Caco-2 (cell line): Measurements from ENCODE around the gene MAP2K5. TPM values are rescaled to one million over a fixed set of nuclear protein-coding genes. Genes with fewer than 3 reads are reported as not detected.

Source experiments
- BruUV-seq: library from RNA; stranded (reverse); fragments of 400-500 nt; replicated peaks from 2 replicates; lab custom pipeline; 2021; lab: Mats Ljungman, UMichigan
- CTCF ChIA-PET: fragments of 300-600 bp; sonication (Branson Sonifier 250); formaldehyde crosslinking; loops from one replicate; lab custom pipeline; 2022; ENCODE audit warnings: antibody characterized with exemption; lab: Charles Lee
- POLR2A ChIA-PET: fragments of 300-600 bp; sonication (Branson Sonifier 250); formaldehyde crosslinking; loops from one replicate; lab custom pipeline; 2022; ENCODE audit warnings: antibody characterized with exemption; lab: Charles Lee
- DNase-seq, 2 experiments: peaks; one replicate each; pipeline versions ENCODE4 v3.0.0 to v3.0.0-alpha.2; 2020 to 2022
- H3K27me3 ChIP-seq: replicated peaks from 2 replicates; pipeline ENCODE4 v1.6.0; 2011; ENCODE audit warnings: low read length; ENCODE audit not compliant: control insufficient read depth, insufficient read depth
- H3K36me3 ChIP-seq: 2 replicates; pipeline ENCODE4 v1.5.1; 2011; ENCODE audit warnings: low read length; ENCODE audit not compliant: control insufficient read depth, insufficient read depth
- H3K4me1 ChIP-seq: fragments of 250-450 bp; sonication (Bioruptor Pico); 2 replicates; pipeline ENCODE4 v1.5.1; 2020; ENCODE audit warnings: mild to moderate bottlenecking
- H3K4me3 ChIP-seq: 2 replicates; pipeline ENCODE4 v1.5.1; 2011; ENCODE audit warnings: low read depth, mild to moderate bottlenecking, control low read depth, low read length
- H3K9me3 ChIP-seq: fragments of 250-450 bp; sonication (Bioruptor Pico); 2 replicates; pipeline ENCODE4 v1.5.1; 2020; ENCODE audit warnings: mild to moderate bottlenecking, moderate library complexity
- H3K27ac Mint-ChIP-seq: one replicate; pipeline ENCODE4 v1.8.0; 2022; ENCODE audit warnings: mixed read lengths; ENCODE audit not compliant: unreplicated experiment
- H3K27me3 Mint-ChIP-seq: one replicate; pipeline ENCODE4 v1.8.0; 2022; ENCODE audit warnings: mixed read lengths; ENCODE audit not compliant: insufficient read depth, unreplicated experiment
- H3K36me3 Mint-ChIP-seq: one replicate; pipeline ENCODE4 v1.8.0; 2022; ENCODE audit warnings: mild to moderate bottlenecking, mixed read lengths; ENCODE audit not compliant: insufficient read depth, unreplicated experiment
- H3K4me1 Mint-ChIP-seq: one replicate; pipeline ENCODE4 v1.8.0; 2022; ENCODE audit warnings: low read depth, mixed read lengths; ENCODE audit not compliant: unreplicated experiment
- H3K4me3 Mint-ChIP-seq: one replicate; pipeline ENCODE4 v1.8.0; 2022; ENCODE audit warnings: mild to moderate bottlenecking, moderate library complexity, mixed read lengths; ENCODE audit not compliant: unreplicated experiment
- H3K9me3 Mint-ChIP-seq: one replicate; pipeline ENCODE4 v1.8.0; 2022; ENCODE audit warnings: mixed read lengths; ENCODE audit not compliant: unreplicated experiment
- CTCF ChIP-seq, 2 experiments: fragments of 200-600 bp in 1 of 2; IDR thresholded peaks; 1 replicate in 1 of 2; 2 replicates in 1 of 2; pipeline versions ENCODE4 v1.5.1 to v1.8.0; 2011 to 2022; ENCODE audit warnings: antibody characterized with exemption in 1 of 2, control low read depth in 1 of 2, inconsistent platforms in 1 of 2, low read depth in 1 of 2, low read length in 1 of 2, mild to moderate bottlenecking in 1 of 2, moderate library complexity in 1 of 2; ENCODE audit not compliant: insufficient read depth in 1 of 2, severe bottlenecking in 1 of 2, unreplicated experiment in 1 of 2
- intact Hi-C: fragments of 100-400 bp; cut with micrococcal nuclease; formaldehyde crosslinking; loops from one replicate; pipeline ENCODE4 v1.10.0; 2022; ENCODE audit not compliant: unreplicated experiment
- total RNA-seq: library from RNA; stranded (reverse); gene quantifications from 2 replicates; pipeline ENCODE4 v1.2.3, GENCODE V29; 2022

The MAP2K5 gene
- total RNA-seq, 1 experiment from 2014 or later, result 12.2 TPM

DNA sequence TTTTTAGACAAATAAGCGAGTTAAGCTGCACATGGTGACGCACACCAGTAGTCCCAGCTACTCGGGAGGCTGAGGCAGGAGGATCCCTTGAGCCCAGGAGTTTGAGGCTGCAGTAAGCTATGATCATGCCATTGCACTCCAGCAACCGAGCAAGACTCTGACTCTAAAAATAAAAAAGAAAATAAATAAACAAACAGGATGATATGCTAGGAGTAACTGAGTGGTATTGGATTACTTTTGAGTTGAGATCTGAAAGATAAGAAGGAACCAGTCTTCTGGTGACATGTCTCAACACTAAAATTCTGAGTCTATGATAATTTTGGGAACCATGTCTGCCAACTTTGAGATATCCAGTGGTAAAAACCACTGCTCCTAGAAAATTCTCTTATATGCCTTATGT lies 173.7 kb downstream of the MAP2K5 start:
- intact Hi-C loops, result no loop called here
- ChIA-PET POLR2A (no interaction called here), CTCF (no interaction called here)
- Histone ChIP-seq H3K9me3 (no peaks in the 10 kb centered on the region), H3K27me3 (no peaks in the 10 kb centered on the region), H3K4me3 (no peak overlapping the region), H3K4me1 (no peaks in the 10 kb centered on the region), H3K36me3 (no peaks in the 10 kb centered on the region)
- no peaks in the 10 kb centered on the region for H3K36me3 Mint-ChIP-seq
- H3K27me3 Mint-ChIP-seq, result no peaks in the 10 kb centered on the region
- TF ChIP-seq CTCF (IDR thresholded peaks at IDR 0.05; ENCODE audit: insufficient read depth in 1 of 2, low read depth in 1 of 2, low read length in 1 of 2, severe bottlenecking in 1 of 2, unreplicated experiment in 1 of 2), result no peak
- no peak overlapping the region for H3K4me3 Mint-ChIP-seq
- no peaks in the 10 kb centered on the region for H3K4me1 Mint-ChIP-seq
- no TSS peak for BruUV-seq
- H3K9me3 Mint-ChIP-seq, result no peaks in the 10 kb centered on the region
- no peak for DNase-seq
- H3K27ac Mint-ChIP-seq, result no peak overlapping the region

DNA sequence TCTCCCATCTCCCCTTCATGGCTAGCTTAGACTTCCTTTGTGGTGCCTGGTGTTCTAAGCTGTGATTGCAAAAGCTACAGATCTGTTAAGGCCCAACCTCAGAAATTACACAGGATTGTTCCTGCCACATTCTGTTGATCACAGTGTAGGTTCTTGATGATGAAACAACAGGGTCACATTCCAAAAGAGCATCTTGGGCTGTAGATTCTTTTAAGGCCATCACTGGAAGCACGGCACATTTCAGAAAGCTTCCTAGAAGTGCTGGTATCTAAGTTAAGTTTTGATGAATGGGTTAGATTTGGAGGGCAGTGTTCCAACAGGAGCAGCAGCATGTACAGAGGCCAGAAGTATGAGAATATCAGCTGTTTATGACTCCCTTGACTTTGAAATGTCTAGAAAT lies 175.3 kb downstream of the MAP2K5 start:
- no peaks in the 10 kb centered on the region for H3K27me3 Mint-ChIP-seq
- no peak overlapping the region for H3K4me3 ChIP-seq
- H3K4me1 ChIP-seq, result no peaks in the 10 kb centered on the region
- H3K9me3 ChIP-seq, result no peaks in the 10 kb centered on the region
- no peaks in the 10 kb centered on the region for H3K36me3 ChIP-seq
- CTCF ChIA-PET, result no interaction called here
- TF ChIP-seq CTCF (IDR thresholded peaks at IDR 0.05; ENCODE audit: insufficient read depth in 1 of 2, low read depth in 1 of 2, low read length in 1 of 2, severe bottlenecking in 1 of 2, unreplicated experiment in 1 of 2), result no peak
- intact Hi-C loops, result no loop called here
- BruUV-seq, result no TSS peak
- no peaks in the 10 kb centered on the region for H3K27me3 ChIP-seq
- no peaks in the 10 kb centered on the region for H3K4me1 Mint-ChIP-seq
- DNase-seq, result no peak
- H3K9me3 Mint-ChIP-seq, result no peaks in the 10 kb centered on the region
- POLR2A ChIA-PET, result interaction anchor here (0.5 kb wide), 1 partner anchor 876 kb away, joined by 3 read pairs; no protein-coding TSS in a partner anchor
- no peak overlapping the region for H3K4me3 Mint-ChIP-seq
- no peaks in the 10 kb centered on the region for H3K36me3 Mint-ChIP-seq
- H3K27ac Mint-ChIP-seq, result no peak overlapping the region

GRCh38 chr15:67719330-67719959 lies 176.9 kb downstream of the MAP2K5 start:
- H3K9me3 Mint-ChIP-seq, result no peaks in the 10 kb centered on the region
- H3K36me3 Mint-ChIP-seq, result no peaks in the 10 kb centered on the region
- POLR2A ChIA-PET, result no interaction called here

More at GRCh38 chr15:67719330-67719959, 176.9 kb downstream of the MAP2K5 start:
- no peak overlapping the region for H3K4me3 Mint-ChIP-seq
- Histone ChIP-seq H3K4me3 (no peak overlapping the region), H3K36me3 (no peaks in the 10 kb centered on the region), H3K4me1 (no peaks in the 10 kb centered on the region), H3K27me3 (no peaks in the 10 kb centered on the region), H3K9me3 (no peaks in the 10 kb centered on the region)
- H3K27me3 Mint-ChIP-seq, result no peaks in the 10 kb centered on the region
- H3K27ac Mint-ChIP-seq, result no peak overlapping the region
- CTCF ChIA-PET, result no interaction called here
- intact Hi-C loops, result no loop called here
- TF ChIP-seq CTCF (IDR thresholded peaks at IDR 0.05; ENCODE audit: insufficient read depth in 1 of 2, low read depth in 1 of 2, low read length in 1 of 2, severe bottlenecking in 1 of 2, unreplicated experiment in 1 of 2), result no peak
- BruUV-seq, result no TSS peak
- no peak for DNase-seq
- no peaks in the 10 kb centered on the region for H3K4me1 Mint-ChIP-seq
